Endometrial microvascular endothelial cells (primary cell): ENCODE data around the gene PDLIM3. TPM values are rescaled to one million over a fixed set of nuclear protein-coding genes. Genes with fewer than 3 reads are reported as not detected.

Experiments used
- in situ Hi-C: cut with HindIII; loops from 2 replicates; pipeline ENCODE4 v1.10.0; 2017; ENCODE audit warnings: low sequenced_read_pairs, low pct_unique_long_range_greater_than_20kb; ENCODE audit errors: inconsistent ontology term
- total RNA-seq: library from RNA; depleted of rRNA; stranded (reverse); fragments of >200 nt; gene quantifications from one replicate; pipeline ENCODE4 v1.2.3, GENCODE V29; 2015; ENCODE audit errors: inconsistent ontology term

Gene PDLIM3
- 51.5 TPM for total RNA-seq

GRCh38 chr4:185534866-185535611, at the start of gene PDLIM3:
PDLIM3 (minus strand) TSS chr4:185535507; CDS start chr4:185535434, 73 bp downstream.
- in situ Hi-C loops = no loop called here

GRCh38 chr4:185583813-185584212, 48.5 kb upstream of the PDLIM3 start:
- in situ Hi-C loops = no loop called here

DNA sequence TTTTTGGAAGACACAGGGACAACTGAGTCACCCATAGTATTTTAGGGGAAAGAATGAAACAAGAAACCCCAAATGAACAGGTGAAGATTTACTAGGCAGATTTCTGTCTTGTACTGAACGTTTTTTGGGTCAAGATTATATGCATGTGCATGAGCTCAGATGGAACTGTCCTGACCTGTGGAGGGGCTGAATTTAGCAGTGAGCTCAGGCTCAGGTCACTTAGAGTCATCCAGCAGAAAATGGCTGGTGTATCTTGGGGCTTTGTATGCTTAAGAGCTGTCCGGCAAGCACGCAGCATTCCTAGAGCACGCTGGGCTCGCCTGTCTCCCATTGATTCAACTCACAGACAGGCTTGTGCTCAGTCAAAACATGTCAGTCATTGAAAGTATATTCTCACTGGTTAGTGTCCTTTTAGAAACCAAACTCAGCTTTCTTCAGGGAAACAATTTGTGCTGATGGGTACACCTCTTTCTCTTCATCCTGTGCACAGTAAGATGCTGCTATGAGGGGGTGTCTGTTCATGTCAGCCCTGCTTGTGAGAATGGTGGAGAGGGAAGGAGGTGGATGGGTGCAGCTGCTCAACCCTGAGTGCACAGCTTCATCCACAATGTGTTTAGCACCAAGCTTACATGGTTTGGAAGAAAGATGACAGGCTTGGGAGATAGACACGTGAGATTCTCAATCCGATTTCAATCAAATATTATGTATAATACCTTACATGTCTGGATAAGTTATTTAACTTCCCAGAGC, 47.5 kb upstream of the PDLIM3 start:
- in situ Hi-C loops = no loop called here

GRCh38 chr4:185580699-185581098, 45.4 kb upstream of the PDLIM3 start:
- in situ Hi-C loops = no loop called here

DNA sequence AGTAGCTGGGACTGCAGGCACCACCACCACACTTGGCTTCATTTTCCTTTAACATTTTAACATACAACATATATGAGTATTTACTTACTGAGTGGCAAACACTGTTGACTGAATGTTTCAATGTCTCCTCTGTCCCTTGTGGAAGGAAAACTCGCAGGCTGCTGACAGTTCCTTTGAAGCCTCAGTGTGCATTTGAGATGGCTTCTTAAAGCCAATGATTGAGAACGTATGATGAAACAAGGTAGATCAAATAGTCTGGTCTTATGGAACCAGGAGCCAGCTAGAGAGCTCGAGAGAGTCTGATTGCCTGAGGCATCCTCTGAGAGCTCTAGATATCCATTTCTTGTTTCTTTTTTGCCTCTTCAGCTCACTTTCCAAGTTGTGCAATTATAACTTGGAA, 43.0 kb upstream of the PDLIM3 start:
- in situ Hi-C loops = no loop called here

GRCh38 chr4:185576962-185577950, 41.9 kb upstream of the PDLIM3 start:
- in situ Hi-C loops = no loop called here

DNA sequence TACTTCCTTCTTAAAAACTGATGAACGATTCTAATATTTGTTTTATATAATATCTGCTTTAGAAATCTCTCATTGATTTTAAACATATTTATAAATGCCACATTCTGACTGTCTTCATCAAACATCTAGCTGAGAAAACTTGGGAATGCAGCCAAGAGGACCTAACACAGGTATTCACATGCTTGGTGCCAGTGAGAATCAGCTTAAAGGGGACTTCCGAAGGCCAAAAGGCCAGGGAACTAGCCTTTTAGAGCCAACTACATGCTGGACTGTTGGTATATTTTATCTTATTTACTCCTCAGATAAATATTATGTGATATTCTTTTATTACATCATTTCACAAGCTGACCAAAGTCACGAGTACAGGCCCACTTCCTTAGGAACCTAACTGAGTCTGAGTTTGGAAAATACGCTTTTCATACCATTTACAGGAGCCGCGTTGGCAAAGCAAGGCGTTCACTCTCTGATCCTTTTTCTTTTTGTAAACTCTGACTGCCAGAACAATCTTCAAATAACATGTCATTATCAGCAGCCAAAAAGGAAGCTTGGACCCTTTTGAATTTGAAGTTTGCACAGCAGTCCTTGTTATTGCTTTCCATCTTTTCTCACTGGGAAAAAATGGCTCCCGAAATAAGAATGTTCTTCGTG, 41.1 kb upstream of the PDLIM3 start:
- in situ Hi-C loops = no loop called here

GRCh38 chr4:185573651-185574199, 38.4 kb upstream of the PDLIM3 start:
- in situ Hi-C loops = no loop called here

- in situ Hi-C loops = no loop called here
Observed at GRCh38 chr4:185570727-185571126, 35.4 kb upstream of the PDLIM3 start.

GRCh38 chr4:185567381-185568376, 32.4 kb upstream of the PDLIM3 start:
- in situ Hi-C loops = no loop called here

- in situ Hi-C loops = no loop called here
Observed at GRCh38 chr4:185566972-185567371, 31.7 kb upstream of the PDLIM3 start.

GRCh38 chr4:185566425-185566824, 31.1 kb upstream of the PDLIM3 start:
- in situ Hi-C loops = no loop called here

GRCh38 chr4:185565696-185566095, 30.4 kb upstream of the PDLIM3 start:
- in situ Hi-C loops = no loop called here

GRCh38 chr4:185564349-185564748, 29.0 kb upstream of the PDLIM3 start:
- in situ Hi-C loops = no loop called here

- in situ Hi-C loops = no loop called here
Observed at GRCh38 chr4:185562531-185562930, 27.2 kb upstream of the PDLIM3 start.

GRCh38 chr4:185560316-185560715, 25.0 kb upstream of the PDLIM3 start:
- in situ Hi-C loops = no loop called here

DNA sequence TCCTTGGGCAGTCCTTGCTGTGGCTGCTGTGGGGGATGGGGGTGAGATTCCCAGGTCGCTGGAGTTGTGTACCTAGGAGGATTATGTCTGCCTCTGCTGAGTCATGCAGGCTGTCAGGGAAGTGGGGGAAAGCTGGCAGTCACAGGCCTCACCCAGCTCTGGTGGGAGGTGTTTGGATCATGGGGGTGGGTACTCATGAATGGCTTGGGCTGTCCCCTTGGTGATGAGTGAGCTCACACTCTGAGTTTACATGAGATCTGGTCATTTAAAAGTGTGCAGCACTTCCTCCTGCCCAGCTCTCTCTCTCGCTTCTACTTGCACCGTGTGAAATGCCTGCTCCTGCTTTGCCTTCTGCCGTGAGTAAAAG, 24.6 kb upstream of the PDLIM3 start:
- in situ Hi-C loops = no loop called here
